ENCODE results near the gene XPR1.
"Not testable (repeated sequence)": the region's sequence is repeated elsewhere in the genome, so short reads cannot be mapped to it uniquely, and the experiment has no call there.

Gene XPR1

GRCh38 chr1:180644526-180645192 is 12.8 kb downstream of the XPR1 start:
- Histone ChIP-seq H3K27ac (ENCODE audit: low read depth, low read length) (no peak overlapping the region), H3K4me3 (ENCODE audit: insufficient read depth, low read length, poor library complexity, severe bottlenecking) (no peak overlapping the region), H3K4me2 (ENCODE audit: low read depth, low read length, poor library complexity, severe bottlenecking) (no peak overlapping the region), H4K20me1 (ENCODE audit: low read depth, low read length) (peaks cover 6% of the 10 kb centered on the region; the same call in 1 of the 2 replicates), H3K9me3 (ENCODE audit: insufficient read depth, low read length) (no peaks in the 10 kb centered on the region), H3K9ac (ENCODE audit: low read length) (no peak overlapping the region), H3K9me2 (replicated peaks; ENCODE audit: insufficient read depth, low read length) (no peaks in the 10 kb centered on the region), H3F3A (ENCODE audit: insufficient read depth) (no peaks in the 10 kb centered on the region), H3K79me2 (ENCODE audit: insufficient read depth, low read length) (no peaks in the 10 kb centered on the region), H2AFZ (ENCODE audit: low read depth, low read length, severe bottlenecking) (no peak overlapping the region), H3K27me3 (ENCODE audit: low read length) (no peaks in the 10 kb centered on the region), H3K36me3 (ENCODE audit: low read length) (no peaks in the 10 kb centered on the region)
- no peak for TF ChIP-seq CTCF (IDR thresholded peaks at IDR 0.05; ENCODE audit: insufficient read depth, low read length, poor library complexity, severe bottlenecking)
- TF ChIP-seq EZH2phosphoT487 (conservative IDR thresholded peaks at IDR 0.05; ENCODE audit: low read length), result no peak

- not testable (repeated sequence) for H3K79me2 ChIP-seq (ENCODE audit: insufficient read depth, low read length); H3K4me3 ChIP-seq (ENCODE audit: insufficient read depth, low read length, poor library complexity, severe bottlenecking); H3K9ac ChIP-seq (ENCODE audit: low read length); H2AFZ ChIP-seq (ENCODE audit: low read depth, low read length, severe bottlenecking); H4K20me1 ChIP-seq (ENCODE audit: low read depth, low read length); H3K27me3 ChIP-seq (ENCODE audit: low read length); H3K36me3 ChIP-seq (ENCODE audit: low read length); H3K4me2 ChIP-seq (ENCODE audit: low read depth, low read length, poor library complexity, severe bottlenecking); H3K9me2 ChIP-seq (replicated peaks; ENCODE audit: insufficient read depth, low read length); H3K27ac ChIP-seq (ENCODE audit: low read depth, low read length); H3K9me3 ChIP-seq (ENCODE audit: insufficient read depth, low read length); H3F3A ChIP-seq (ENCODE audit: insufficient read depth)
Observed at GRCh38 chr1:180645261-180645660, 13.4 kb downstream of the XPR1 start.

DNA sequence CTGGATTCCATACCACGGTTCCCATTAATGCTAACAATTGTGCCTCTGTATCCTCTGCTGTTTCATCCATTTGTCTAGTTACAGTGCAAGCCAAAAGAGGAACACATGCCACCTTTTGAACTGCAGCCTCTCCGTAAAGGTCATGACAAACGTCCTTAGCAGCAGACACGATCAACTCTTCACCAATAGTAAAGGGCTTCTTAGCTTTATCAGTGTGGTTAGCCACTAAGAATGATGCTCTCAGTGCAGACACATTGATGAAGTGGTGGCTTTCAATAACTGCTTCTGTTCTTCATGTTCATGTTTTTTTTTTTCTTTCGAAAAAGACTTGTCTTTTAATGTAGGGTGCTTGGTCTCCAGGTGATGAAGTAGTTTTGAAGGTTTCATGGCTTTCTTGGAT is 14.3 kb downstream of the XPR1 start:
- no peaks in the 10 kb centered on the region for H3K27me3 ChIP-seq (ENCODE audit: low read length)
- H3F3A ChIP-seq (ENCODE audit: insufficient read depth), result no peaks in the 10 kb centered on the region
- no peaks in the 10 kb centered on the region for H3K79me2 ChIP-seq (ENCODE audit: insufficient read depth, low read length)
- no peaks in the 10 kb centered on the region for H3K9me3 ChIP-seq (ENCODE audit: insufficient read depth, low read length)
- H3K9me2 ChIP-seq (replicated peaks; ENCODE audit: insufficient read depth, low read length), result no peaks in the 10 kb centered on the region
- H3K4me2 ChIP-seq (ENCODE audit: low read depth, low read length, poor library complexity, severe bottlenecking), result no peak overlapping the region
- TF ChIP-seq CTCF (IDR thresholded peaks at IDR 0.05; ENCODE audit: insufficient read depth, low read length, poor library complexity, severe bottlenecking) (no peak), EZH2phosphoT487 (conservative IDR thresholded peaks at IDR 0.05; ENCODE audit: low read length) (no peak)
- H3K4me3 ChIP-seq (ENCODE audit: insufficient read depth, low read length, poor library complexity, severe bottlenecking), result no peak overlapping the region
- H4K20me1 ChIP-seq (ENCODE audit: low read depth, low read length), result peaks cover 1% of the 10 kb centered on the region; the same call in 1 of the 2 replicates
- H3K36me3 ChIP-seq (ENCODE audit: low read length), result no peaks in the 10 kb centered on the region
- H3K27ac ChIP-seq (ENCODE audit: low read depth, low read length), result no peak overlapping the region
- no peak overlapping the region for H3K9ac ChIP-seq (ENCODE audit: low read length)
- H2AFZ ChIP-seq (ENCODE audit: low read depth, low read length, severe bottlenecking), result no peak overlapping the region

DNA sequence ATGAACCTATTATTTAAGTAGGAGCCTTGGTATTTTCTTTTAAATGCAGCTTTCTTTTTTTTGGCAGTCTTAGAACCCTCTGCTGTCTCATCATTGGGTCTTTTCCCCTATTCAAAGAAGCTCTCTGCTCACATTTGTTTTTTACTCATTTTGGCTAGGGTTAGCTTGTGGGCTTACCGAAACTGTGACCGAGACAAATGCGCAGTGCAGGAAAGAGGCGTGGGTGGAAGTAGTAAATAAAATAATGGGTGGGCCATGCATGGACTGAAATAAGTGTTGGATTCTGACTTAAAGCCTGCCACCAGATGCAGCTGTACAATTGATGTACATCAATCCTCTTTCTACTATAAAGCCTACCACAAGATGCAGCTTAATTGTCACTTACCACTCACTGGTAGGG is 14.7 kb downstream of the XPR1 start:
- H3K27me3 ChIP-seq (ENCODE audit: low read length), result no peaks in the 10 kb centered on the region
- H3K27ac ChIP-seq (ENCODE audit: low read depth, low read length), result no peak overlapping the region
- H3K4me2 ChIP-seq (ENCODE audit: low read depth, low read length, poor library complexity, severe bottlenecking), result no peak overlapping the region
- H4K20me1 ChIP-seq (ENCODE audit: low read depth, low read length), result no peaks in the 10 kb centered on the region; the same call in 1 of the 2 replicates
- no peak overlapping the region for H3K9ac ChIP-seq (ENCODE audit: low read length)
- no peaks in the 10 kb centered on the region for H3F3A ChIP-seq (ENCODE audit: insufficient read depth)
- H3K9me2 ChIP-seq (replicated peaks; ENCODE audit: insufficient read depth, low read length), result no peaks in the 10 kb centered on the region
- no peak overlapping the region for H2AFZ ChIP-seq (ENCODE audit: low read depth, low read length, severe bottlenecking)
- no peaks in the 10 kb centered on the region for H3K9me3 ChIP-seq (ENCODE audit: insufficient read depth, low read length)
- TF ChIP-seq EZH2phosphoT487 (conservative IDR thresholded peaks at IDR 0.05; ENCODE audit: low read length) (no peak), CTCF (IDR thresholded peaks at IDR 0.05; ENCODE audit: insufficient read depth, low read length, poor library complexity, severe bottlenecking) (no peak)
- H3K4me3 ChIP-seq (ENCODE audit: insufficient read depth, low read length, poor library complexity, severe bottlenecking), result no peak overlapping the region
- no peaks in the 10 kb centered on the region for H3K36me3 ChIP-seq (ENCODE audit: low read length)
- no peaks in the 10 kb centered on the region for H3K79me2 ChIP-seq (ENCODE audit: insufficient read depth, low read length)
